GM18951 (cell line): ENCODE measurements around the gene RNF157.
"Not testable (repeated sequence)": the region's sequence is repeated elsewhere in the genome, so short reads cannot be mapped to it uniquely, and the experiment has no call there.

Experiments
- POLR2A ChIP-seq: IDR thresholded peaks from 4 replicates; pipeline ENCODE4 v1.6.1; 2011; ENCODE audit warnings: mild to moderate bottlenecking; ENCODE audit not compliant: insufficient read length, insufficient read depth; ENCODE audit errors: extremely low read depth
- in situ Hi-C: fragments of 300-500 bp; cut with MboI; formaldehyde crosslinking; loops from one replicate; pipeline ENCODE4 v1.12.0; 2022; ENCODE audit warnings: low sequenced_read_pairs, mixed read lengths, inconsistent platforms; ENCODE audit not compliant: unreplicated experiment

RNF157 gene

DNA sequence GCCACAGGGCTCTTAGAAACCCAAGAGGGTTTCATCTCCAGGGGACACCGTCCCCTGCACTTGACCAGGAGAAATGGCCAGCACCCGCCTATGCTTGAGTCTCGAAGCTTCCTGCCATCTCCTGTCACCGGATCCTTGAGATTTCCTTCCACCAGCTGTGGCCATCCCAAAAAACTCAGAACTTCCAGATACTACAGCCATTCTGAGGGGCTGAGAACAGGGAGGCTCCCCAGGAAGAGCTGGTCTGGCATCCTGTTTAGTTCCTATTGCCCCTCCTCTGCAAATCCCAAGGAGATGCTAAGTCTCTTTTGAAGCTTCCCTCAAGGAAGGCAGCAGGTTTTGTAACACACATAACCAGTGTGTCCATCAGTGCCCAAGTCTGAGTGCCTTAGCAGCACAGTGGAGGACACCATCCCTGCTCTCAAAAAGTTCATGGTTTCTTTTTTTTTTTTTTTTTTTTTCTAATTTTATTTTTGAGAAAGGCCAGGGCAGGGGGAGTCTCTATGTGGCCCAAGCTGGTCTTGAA, 26.8 kb upstream of the RNF157 start:
- TF ChIP-seq POLR2A = no peak
- in situ Hi-C loops = no loop called here

GRCh38 chr17:76266244-76266938, 26.1 kb upstream of the RNF157 start:
- in situ Hi-C loops = no loop called here
- TF ChIP-seq POLR2A = no peak

GRCh38 chr17:76265624-76266243, 25.4 kb upstream of the RNF157 start:
- in situ Hi-C loops = no loop called here

DNA sequence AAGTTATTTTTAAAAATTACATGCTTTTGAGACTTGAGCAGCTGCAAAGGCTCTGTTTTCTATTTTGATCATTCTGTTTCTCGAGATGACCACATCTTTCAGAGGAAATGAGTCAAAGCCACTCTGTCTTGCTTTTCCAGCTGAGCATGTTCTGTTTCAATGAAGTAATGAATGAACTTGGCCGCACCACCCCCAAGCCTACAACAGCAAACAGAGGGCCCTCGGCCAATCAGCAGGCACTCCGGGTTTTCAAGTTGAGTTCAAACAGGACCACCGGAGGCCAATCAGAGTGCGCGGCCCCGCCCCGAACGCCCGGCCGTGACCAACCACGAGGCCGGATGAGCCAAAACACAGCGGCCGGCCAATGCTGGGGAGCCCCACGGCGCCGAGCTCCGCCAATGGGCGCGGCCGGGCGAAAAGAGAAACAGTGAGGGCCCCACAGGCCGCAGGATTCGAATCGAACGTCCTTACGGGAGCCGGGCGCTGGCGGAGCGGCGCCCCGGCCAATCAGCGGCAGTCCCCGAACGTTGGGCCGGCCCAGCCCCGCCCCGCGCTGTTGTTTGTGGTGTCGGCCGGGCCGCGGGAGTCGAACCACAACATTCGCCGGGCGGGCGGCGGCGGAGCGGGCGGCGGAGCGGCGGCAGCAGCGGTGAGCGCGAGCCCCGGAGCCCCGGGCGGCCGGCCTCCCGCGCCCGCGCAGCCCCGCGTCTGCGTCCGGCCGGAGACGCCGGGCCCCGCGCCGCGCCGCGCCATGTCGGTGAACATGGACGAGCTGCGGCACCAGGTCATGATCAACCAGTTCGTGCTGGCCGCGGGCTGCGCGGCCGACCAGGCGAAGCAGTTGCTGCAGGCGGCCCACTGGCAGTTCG, 24.7 kb upstream of the RNF157 start, which contains the start of gene UBALD2:
Gene UBALD2 (plus strand): TSS at position 594 of the 869 bp plus-strand sequence. CDS start 158 bp downstream, at position 752.
- TF ChIP-seq POLR2A = peak; percentile 96
- in situ Hi-C loops = no loop called here

More at GRCh38 chr17:76265624-76266243, 25.4 kb upstream of the RNF157 start:
- peak; percentile 19 for TF ChIP-seq POLR2A

DNA sequence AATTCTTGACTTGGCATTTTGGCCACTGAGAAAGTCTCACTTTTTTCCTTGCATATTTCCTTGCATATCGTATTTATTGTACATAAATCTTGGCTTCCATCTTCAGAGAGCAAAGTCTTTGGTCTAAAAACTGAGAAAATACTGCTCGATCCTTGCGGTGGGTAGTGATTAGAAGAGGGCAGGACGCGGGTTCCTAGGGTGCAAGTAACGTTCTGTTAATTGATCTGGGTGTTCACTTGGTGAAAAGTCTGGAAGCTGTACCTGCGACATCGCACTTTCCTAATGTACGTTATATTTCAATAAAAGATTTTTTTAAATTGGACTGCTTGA, 24.1 kb upstream of the RNF157 start:
- TF ChIP-seq POLR2A = no peak
- in situ Hi-C loops = no loop called here

DNA sequence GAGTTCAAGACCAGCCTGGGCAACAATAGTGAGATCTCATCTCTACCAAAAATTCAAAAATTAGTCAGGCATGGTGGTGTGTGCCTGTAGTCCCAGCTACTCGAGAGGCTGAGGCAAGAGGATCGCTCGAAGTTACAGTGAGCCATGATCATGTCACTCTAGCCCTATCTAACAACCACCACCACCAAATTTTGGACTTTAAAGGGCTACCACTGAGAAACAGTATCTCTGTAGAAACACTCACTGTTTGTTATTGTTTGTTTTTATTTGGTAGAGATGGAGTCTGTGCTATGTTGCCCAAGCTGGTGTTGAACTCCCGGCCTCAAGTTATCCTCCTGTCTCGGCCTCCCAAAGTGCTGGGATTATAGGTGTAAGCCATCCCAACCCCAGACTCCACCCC, 23.6 kb upstream of the RNF157 start:
- no peak for TF ChIP-seq POLR2A
- in situ Hi-C loops = no loop called here

- in situ Hi-C loops = no loop called here
- TF ChIP-seq POLR2A = peak; percentile 48
Measured at GRCh38 chr17:76262732-76263344, 22.5 kb upstream of the RNF157 start.

DNA sequence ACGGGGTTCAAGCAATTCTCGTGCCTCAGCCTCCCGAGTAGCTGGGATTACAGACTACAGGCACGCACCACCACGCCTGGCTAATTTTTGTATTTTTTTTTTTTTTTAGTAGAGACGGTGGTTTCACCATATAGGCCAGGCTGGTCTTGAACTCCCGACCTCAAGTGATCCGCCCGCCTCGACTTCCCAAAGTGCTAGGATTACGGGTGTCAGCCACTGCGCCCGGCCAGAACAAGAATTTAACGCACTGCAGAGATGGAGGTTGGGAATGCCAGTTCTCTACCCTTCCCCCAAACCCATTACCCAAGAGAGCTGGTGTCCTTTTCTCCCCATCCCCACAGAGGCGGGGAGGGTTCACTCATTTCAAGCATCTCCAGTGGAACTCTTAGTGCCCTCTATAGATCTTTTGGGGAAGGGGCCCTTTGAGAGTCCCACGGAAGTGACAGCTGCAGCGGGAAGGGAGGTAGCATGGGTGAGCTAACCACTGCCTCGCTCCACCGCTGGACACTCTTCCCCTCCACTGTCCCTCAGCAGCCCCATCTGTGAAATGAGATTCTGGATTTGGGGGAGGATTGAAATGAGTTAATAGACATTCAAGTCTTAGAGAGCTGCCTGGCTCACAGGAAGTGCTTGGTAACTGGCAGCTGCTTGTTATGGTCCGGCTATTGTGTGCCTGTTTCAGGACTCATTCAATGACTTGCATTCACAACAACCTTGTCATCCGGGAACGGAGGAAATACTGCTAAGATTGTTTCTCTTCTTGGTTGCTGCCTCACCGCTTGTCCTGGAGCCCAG, 21.3 kb upstream of the RNF157 start:
- in situ Hi-C loops = no loop called here
- TF ChIP-seq POLR2A = peak; percentile 30

GRCh38 chr17:76260669-76261068, 20.4 kb upstream of the RNF157 start:
- in situ Hi-C loops = no loop called here
- TF ChIP-seq POLR2A = peak; percentile 46

GRCh38 chr17:76260220-76260619, 19.9 kb upstream of the RNF157 start:
- in situ Hi-C loops = no loop called here
- TF ChIP-seq POLR2A = no peak

- in situ Hi-C loops = not testable (repeated sequence)
Measured at GRCh38 chr17:76256430-76257050, 16.2 kb upstream of the RNF157 start.
